ENCODE measurements around the gene ASB7. TPM values are rescaled to one million over a fixed set of nuclear protein-coding genes. Genes with fewer than 3 reads are reported as not detected.

The ASB7 gene, protein sequence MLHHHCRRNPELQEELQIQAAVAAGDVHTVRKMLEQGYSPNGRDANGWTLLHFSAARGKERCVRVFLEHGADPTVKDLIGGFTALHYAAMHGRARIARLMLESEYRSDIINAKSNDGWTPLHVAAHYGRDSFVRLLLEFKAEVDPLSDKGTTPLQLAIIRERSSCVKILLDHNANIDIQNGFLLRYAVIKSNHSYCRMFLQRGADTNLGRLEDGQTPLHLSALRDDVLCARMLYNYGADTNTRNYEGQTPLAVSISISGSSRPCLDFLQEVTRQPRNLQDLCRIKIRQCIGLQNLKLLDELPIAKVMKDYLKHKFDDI
- total RNA-seq = 14.9 and 17.9 TPM in 2 replicates

DNA sequence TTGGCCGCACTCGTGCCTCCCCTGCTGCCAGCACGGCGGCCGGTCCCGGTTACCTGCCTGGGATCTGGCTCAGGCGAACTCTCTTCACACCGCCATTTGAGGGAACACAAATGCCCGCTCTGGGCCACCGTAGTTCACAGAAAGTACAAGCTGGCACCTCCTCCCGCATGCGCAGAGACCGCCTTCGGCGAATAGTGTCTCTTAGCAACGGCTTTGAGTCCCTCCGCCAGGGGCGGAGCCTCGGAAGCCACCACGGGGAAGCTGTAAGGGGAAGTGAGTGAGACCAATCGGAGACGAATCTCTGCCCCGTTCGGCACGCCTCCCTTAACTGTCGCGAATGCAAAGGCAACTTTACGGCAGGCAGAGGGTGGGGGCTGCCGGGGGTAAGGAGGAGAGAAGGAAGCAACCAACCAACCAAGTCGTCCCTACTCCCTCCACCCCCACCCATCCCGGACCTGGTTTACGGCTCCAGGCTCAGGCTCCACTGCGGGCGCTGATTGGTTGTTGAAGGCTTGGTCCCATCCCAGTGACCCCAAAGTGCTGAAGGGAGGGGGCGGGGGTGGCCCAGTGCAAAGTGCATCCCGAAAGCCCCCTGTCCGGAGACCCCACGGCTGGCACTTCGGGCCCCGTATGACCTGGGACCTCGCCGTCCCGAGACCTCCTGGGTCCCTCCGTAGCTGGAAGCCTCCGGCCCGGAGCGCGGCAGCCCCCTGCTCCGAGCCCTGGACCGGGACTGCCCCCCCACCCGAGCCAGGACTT lies at the start of gene ASB7, which contains the start of gene LINS1:
Gene ASB7, plus strand, starts transcription at position 526 of the 759 bp plus-strand sequence. CDS start 9,628 bp downstream, outside the sequence.
Gene LINS1, minus strand, starts transcription at position 121 of the 759 bp plus-strand sequence. CDS start 21,342 bp downstream, outside the sequence.

Small RNAs within 50 kb of the gene (small RNA-seq; reads per million reads assigned to genes)
- not detected for gene RF00019
- not detected for gene RNU6-181P

Other genes with a start within 250 kb of the ASB7 start
- gene CERS3, start 73.6 kb upstream of the ASB7 start, total RNA-seq = not detected in 2 replicates
- gene LINS1, start 405 bp upstream of the ASB7 start, total RNA-seq = 16.8 and 20.5 TPM in 2 replicates